ENCODE measurements around the gene MTREX.

DNA sequence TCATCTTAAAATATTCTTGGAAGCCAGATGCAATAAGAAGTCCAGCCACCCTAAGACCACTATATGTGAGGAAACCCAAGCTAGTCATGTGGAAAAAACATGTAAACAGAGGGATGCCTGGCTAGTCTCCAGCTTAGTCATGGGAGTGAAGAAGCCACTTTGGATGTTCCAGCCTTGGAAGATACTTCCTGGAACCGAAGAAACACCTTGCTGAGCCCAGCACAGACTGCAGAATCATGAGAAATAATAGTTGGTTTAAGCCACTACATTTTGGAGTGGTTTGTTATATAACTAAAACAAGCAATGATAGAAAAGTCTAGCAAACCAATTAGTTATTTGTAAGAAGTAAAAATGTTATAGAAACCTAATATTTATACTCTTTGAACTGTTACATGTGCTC is 12.9 kb upstream of the MTREX start:
- TF ChIP-seq, protein P1, sequence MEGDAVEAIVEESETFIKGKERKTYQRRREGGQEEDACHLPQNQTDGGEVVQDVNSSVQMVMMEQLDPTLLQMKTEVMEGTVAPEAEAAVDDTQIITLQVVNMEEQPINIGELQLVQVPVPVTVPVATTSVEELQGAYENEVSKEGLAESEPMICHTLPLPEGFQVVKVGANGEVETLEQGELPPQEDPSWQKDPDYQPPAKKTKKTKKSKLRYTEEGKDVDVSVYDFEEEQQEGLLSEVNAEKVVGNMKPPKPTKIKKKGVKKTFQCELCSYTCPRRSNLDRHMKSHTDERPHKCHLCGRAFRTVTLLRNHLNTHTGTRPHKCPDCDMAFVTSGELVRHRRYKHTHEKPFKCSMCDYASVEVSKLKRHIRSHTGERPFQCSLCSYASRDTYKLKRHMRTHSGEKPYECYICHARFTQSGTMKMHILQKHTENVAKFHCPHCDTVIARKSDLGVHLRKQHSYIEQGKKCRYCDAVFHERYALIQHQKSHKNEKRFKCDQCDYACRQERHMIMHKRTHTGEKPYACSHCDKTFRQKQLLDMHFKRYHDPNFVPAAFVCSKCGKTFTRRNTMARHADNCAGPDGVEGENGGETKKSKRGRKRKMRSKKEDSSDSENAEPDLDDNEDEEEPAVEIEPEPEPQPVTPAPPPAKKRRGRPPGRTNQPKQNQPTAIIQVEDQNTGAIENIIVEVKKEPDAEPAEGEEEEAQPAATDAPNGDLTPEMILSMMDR (conservative IDR thresholded peaks at IDR 0.05): no peak
- TF ChIP-seq ZFX (IDR thresholded peaks at IDR 0.05): no peak

All from C4-2B (cell line).